PFSK-1 (cell line): Measurements from ENCODE around the gene TGFBRAP1.

Source experiments
- POLR2AphosphoS5 ChIP-seq: IDR thresholded peaks from 2 replicates; pipeline ENCODE4 v1.6.1; 2012; ENCODE audit warnings: low read depth, mild to moderate bottlenecking, control low read depth, low read length, moderate library complexity
- REST ChIP-seq, 2 experiments: IDR thresholded peaks; 2 replicates each; pipeline versions ENCODE4 v1.6.1 to v1.8.0; 2011 to 2012; ENCODE audit warnings: low read depth in 2 of 2, low read length in 2 of 2, control low read depth in 1 of 2, inconsistent platforms in 1 of 2, mild to moderate bottlenecking in 1 of 2, moderate library complexity in 1 of 2; ENCODE audit not compliant: insufficient read depth in 1 of 2
- SIN3A ChIP-seq: IDR thresholded peaks from 2 replicates; pipeline ENCODE4 v1.6.1; 2012; ENCODE audit warnings: mild to moderate bottlenecking, low read length, moderate library complexity, borderline replicate concordance; ENCODE audit not compliant: insufficient read depth
- TAF1 ChIP-seq: IDR thresholded peaks from 2 replicates; pipeline ENCODE4 v1.6.1; 2012; ENCODE audit warnings: low read length, control low read depth, borderline replicate concordance; ENCODE audit not compliant: insufficient read depth

GRCh38 chr2:105338020-105338385 lies 8.5 kb upstream of the TGFBRAP1 start:
- TF ChIP-seq POLR2AphosphoS5: no peak
- TF ChIP-seq TAF1: no peak
- no peak for TF ChIP-seq REST (IDR thresholded peaks at IDR 0.05; ENCODE audit: insufficient read depth in 1 of 2, low read depth in 2 of 2, low read length in 2 of 2)
- no peak for TF ChIP-seq SIN3A
